K562 (cell line): ENCODE measurements around the gene PEF1.

Source experiments
- E2F3 ChIP-seq: fragments of 250-450 bp; sonication (Bioruptor Pico); IDR thresholded peaks from 2 replicates; pipeline ENCODE4 v1.4.0; 2020; ENCODE audit warnings: mild to moderate bottlenecking
- EHMT2 ChIP-seq: fragments of 450-650 bp; IDR thresholded peaks from 2 replicates; pipeline ENCODE4 v1.6.1; 2018; ENCODE audit warnings: antibody characterized with exemption
- GABPA ChIP-seq: fragments of 200-800 bp; sonication (Bioruptor generic); conservative IDR thresholded peaks from 2 replicates; pipeline ENCODE4 v1.6.1; 2016; ENCODE audit warnings: low read depth, missing genetic modification characterization, missing compliant biosample characterization
- LEF1 ChIP-seq: fragments of 450-650 bp; IDR thresholded peaks from 2 replicates; pipeline ENCODE4 v1.6.1; 2016; ENCODE audit warnings: mild to moderate bottlenecking
- MXI1 ChIP-seq: IDR thresholded peaks from 2 replicates; pipeline ENCODE4 v1.6.1; 2011; ENCODE audit warnings: low read depth, mild to moderate bottlenecking, improper control_type of control experiment, low read length
- NFYB ChIP-seq: IDR thresholded peaks from 2 replicates; pipeline ENCODE4 v1.6.1; 2011; ENCODE audit warnings: mild to moderate bottlenecking, moderate library complexity; ENCODE audit not compliant: insufficient read length; ENCODE audit errors: extremely low read depth
- POLR2AphosphoS5 ChIP-seq: IDR thresholded peaks from 2 replicates; pipeline ENCODE4 v1.6.1; 2011; ENCODE audit warnings: mild to moderate bottlenecking, low read depth, low read length, moderate library complexity; ENCODE audit not compliant: control insufficient read depth, insufficient read depth
- TF ChIP-seq, protein P1 (sequence below): sonication (generic); formaldehyde crosslinking; IDR thresholded peaks from 2 replicates; pipeline ENCODE4 v1.8.1; 2023; ENCODE audit warnings: mild to moderate bottlenecking, missing genetic modification reagents

DNA sequence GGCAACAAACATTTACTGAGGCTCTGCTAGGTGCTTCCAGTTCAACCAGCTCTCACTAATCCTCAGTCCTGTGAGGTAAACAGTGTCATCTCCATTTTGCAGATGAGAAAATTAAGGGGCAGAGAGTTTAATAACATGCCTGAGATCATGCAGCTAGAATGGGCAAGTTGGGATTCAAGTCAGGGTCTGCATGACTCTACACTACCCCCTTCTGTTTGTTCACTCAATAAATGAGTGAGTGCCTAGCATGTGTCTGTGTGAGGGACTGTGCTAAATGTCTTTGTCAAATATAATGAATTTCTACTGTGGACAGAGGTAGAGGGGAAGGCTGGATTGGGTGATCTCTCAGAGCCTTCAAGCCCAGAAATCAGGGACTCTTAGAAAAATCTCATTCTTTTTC, 4.5 kb downstream of the PEF1 start:
- TF ChIP-seq NFYB (no peak), POLR2AphosphoS5 (no peak), LEF1 (no peak), GABPA (no peak), MXI1 (no peak), E2F3 (CRISPR knock-in tag) (no peak), EHMT2 (no peak)
- TF ChIP-seq, protein P1, sequence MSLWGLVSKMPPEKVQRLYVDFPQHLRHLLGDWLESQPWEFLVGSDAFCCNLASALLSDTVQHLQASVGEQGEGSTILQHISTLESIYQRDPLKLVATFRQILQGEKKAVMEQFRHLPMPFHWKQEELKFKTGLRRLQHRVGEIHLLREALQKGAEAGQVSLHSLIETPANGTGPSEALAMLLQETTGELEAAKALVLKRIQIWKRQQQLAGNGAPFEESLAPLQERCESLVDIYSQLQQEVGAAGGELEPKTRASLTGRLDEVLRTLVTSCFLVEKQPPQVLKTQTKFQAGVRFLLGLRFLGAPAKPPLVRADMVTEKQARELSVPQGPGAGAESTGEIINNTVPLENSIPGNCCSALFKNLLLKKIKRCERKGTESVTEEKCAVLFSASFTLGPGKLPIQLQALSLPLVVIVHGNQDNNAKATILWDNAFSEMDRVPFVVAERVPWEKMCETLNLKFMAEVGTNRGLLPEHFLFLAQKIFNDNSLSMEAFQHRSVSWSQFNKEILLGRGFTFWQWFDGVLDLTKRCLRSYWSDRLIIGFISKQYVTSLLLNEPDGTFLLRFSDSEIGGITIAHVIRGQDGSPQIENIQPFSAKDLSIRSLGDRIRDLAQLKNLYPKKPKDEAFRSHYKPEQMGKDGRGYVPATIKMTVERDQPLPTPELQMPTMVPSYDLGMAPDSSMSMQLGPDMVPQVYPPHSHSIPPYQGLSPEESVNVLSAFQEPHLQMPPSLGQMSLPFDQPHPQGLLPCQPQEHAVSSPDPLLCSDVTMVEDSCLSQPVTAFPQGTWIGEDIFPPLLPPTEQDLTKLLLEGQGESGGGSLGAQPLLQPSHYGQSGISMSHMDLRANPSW (CRISPR knock-in tag) = no peak
